NCI-H1092 treated with DMSO at 0.1 percent for 48 hours (cell line): ENCODE data around the gene SERPINB10.
"Not testable (repeated sequence)": the region's sequence is repeated elsewhere in the genome, so short reads cannot be mapped to it uniquely, and the experiment has no call there.

Experiments
- DNase-seq: peaks from one replicate; lab custom pipeline; 2025; lab: John Stamatoyannopoulos, UW

Gene SERPINB10

DNA sequence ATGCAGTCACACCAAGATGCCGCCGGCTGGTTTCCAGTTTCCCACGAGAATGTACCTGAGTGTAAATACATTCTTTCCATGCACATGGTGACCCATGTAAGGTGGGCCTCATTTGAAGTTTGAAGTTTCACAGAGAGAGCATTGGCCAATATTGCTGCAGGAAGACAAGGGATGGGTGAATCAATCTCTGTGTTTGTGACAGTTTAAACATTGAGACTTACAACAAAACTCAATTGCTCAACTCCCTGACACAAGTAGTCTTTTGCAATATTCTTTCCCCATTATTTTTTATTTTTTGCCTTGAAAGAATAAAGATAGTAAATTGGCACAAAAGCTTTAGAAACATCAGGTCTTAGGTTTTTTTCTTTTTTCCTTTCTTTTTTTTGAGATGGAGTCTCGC is 15.2 kb upstream of the SERPINB10 start:
- DNase-seq, result no peak

DNA sequence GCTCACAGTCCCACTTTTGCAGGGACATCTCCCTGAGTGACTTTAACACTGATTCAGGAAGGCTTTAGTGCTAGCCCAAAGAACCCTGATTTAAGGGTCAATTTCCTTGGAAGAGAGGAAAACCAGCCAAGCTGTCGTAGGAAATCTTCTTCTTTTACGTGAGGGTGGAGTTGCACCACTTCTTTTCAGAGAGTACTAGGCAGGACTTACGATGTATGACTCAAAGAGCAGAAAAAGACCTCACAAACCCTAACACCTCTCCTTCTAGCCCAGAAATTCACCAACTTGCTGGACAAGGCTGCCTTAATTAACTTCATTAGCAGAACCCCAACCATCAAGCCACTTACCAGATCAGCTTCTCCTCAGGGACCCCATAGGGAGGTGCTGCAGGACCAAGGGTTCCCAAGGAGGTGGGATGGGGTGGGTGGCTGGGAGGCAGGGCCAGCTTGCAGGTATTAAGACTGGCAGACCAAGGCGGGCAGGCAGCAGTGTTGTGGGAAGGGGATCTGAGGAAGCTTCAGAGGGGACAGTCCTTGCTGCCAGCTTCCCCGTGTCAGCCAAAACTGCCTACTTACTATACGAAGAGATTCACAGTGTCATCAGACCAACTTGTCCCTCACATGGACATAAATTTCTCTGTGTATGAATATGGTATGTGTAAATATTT is 13.5 kb upstream of the SERPINB10 start:
- no peak for DNase-seq

DNA sequence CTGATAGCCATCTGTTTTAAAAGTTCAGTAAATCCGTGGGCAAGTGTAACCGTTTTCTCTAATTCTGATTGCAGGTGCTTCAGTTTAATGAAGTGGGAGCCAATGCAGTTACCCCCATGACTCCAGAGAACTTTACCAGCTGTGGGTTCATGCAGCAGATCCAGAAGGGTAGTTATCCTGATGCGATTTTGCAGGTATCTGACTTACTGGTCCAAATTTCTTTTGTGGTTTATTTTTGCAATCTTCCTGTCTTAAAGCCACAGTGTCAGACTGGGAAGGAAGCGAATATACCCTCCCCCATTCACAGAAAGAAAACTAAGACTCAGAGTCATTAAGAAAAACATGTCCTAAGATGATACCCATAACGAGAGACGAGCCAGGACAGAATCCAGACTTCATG is 12.6 kb upstream of the SERPINB10 start:
- DNase-seq, result no peak

DNA sequence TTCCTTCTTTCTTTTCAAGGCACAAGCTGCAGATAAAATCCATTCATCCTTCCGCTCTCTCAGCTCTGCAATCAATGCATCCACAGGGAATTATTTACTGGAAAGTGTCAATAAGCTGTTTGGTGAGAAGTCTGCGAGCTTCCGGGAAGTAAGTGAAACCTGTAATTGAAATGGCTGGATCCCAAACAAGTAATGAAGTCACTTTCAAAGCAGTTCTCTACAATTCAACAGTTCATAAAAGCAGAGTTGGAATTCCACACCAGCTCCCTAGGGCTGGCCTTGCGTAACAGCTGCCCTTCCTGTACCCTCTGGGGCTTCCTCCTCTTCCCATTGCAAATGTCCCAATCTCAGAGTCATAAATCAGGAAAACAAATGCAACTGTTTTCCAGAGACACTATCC is 10.7 kb upstream of the SERPINB10 start:
- DNase-seq, result no peak

DNA sequence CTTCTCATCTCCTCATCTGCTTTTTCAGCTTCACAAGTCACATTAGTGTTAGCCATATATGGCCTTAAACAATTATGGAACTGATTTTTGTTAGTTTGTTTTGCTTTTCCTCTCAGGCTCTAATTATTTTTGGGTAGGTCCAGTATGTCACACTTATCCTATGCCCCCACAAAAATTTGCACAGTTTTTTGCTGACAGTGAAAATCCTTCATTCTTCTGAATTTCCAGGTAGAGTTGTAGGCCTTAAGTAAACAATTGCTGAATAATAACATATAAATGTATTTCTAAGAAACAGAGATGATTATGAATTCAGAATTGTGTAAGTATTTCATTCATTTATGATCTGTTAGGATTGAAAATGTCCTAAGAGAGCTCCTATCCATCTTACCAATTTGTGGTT is 8.6 kb upstream of the SERPINB10 start:
- no peak for DNase-seq

DNA sequence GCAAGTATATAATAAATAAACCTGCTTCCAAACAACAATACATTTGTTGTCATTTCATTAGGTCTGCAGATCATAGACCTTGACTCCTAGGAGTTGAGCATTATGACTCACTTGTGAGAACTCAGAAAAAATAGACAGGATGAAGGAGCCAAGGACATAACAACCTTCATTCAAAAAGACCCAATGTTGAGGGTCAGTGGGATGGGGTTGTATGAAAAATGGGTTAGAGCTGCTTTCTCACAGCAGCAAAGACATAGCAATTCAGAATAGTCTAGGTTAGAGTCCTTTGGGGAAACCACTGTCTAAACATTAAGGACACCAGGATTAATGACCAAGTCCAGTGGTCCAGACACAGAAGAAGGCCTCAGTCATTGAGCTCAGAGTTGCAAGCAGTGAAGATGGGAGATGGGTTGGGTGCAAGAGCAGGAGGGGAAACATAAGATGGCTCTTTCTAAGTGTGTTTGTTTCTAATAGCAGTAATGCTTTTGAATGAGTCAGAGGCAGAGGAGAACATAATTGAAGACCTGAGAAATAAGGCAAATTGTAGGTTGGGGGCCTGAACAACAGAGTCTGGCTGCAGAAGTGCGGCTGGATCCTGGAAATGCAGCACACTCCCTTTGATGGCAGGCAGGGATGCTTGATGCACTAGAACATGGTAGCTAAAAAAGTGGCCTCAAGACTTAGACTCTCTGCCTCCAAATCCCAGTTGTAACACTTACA is 3.7 kb upstream of the SERPINB10 start:
- DNase-seq, result no peak

DNA sequence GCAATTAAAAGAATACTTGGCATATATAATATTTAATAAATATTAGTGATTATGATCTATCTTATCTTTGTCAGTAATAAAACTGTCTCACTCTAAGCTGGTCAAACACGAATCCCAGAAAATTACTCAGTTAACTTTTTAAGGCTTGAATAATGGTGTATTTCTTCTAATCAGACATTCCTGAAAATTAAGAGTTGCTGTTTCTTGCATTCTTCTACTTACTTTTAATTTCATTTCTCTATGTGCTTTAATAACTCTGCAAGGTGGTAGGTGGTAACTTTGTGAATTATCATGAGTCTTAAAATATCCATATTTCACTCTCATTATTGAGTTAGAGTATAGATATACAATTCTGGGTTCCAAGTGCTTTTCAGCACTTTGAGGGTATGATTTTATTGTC is 3.1 kb upstream of the SERPINB10 start:
- no peak for DNase-seq

DNA sequence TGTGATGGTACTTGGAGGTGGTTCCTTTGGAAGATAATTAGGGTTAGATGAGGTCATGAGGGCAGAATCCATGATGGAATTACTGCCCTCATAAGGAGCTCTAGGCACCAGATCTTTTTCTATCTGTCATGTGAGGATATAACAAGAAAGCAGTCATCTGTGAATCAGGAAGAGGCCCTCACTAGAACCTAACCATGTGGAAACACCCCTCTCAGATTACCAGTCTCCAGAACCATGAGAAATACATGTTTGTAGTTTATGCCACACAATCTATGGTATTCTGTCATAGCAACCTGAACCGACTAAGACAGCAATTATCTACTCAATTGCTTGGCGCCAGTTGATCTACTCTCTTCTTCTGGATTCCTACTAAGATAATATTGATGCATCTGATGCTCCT is 2.4 kb upstream of the SERPINB10 start:
- no peak for DNase-seq

DNA sequence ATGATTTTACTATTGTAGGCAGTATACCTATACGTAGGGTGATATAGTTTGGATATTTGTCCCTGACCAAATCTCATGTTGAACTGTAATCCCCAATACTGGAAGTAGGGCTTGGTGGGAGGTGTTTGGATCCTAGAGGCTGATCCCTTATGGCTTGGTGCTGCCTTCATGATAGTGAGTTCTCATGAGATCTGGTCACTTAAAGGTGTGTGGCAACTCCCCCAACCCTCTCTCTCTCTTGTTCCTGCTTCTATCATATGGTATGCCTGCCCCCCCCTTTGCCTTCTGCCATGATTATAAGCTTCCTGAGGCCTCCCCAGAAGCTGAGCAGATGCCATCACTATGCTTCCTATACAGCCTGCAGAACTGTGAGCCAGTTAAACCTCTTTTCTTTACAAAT is 1.7 kb upstream of the SERPINB10 start:
- no peak for DNase-seq

DNA sequence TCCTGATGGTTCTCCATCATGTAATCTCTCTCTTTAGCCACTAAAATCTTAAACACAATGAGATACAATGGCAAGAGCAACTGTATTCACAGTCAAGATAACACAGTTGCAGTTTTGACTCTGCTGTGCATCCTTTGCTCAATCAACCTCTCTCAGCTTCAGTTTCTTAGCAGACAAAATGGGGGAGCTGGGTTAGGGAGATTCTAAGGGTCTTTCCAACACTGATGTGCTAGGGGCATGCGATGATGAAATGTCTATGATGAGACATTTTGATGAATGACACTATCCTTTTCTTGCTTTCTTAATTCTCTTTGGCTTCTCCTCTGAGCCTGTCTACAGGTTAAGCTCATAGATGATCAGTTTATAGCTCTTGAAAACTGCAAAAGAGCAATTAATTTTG is 1.1 kb downstream of the SERPINB10 start:
- DNase-seq, result no peak

DNA sequence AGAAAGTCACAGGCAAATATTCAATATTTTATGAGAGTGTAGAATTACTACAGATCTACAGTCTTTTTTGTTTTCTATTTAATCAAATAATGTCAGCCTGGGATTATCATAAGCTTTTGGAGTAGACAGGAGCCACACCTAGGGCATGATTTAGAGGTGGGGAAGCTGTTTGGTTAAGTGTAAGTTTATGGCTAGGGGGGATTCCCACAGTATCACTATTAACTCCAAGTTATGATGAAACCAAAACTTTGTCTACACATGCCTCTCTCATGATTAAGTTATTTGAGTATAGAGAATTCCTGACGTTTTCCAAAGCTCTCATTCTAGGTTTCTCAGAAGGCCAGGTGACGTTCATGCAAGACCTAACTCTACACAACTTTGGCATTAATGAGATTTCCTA is 2.1 kb downstream of the SERPINB10 start:
- DNase-seq, result no peak

DNA sequence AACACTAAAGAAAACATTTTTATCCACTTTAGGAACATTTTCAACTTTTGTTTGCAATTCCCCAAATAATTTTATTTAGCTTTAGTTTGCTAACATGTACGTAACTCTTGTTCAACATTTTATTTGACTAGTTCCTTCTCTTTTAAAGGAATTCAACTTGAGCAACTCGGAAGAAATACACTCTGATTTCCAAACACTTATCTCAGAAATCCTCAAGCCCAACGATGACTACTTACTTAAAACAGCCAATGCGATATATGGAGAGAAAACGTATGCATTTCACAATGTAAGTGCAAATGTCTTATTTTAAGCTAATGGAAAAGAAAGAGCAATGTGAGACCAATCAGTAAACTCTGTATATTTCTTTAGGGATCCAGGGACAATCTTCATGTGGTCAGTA is 10.1 kb downstream of the SERPINB10 start:
- DNase-seq, result no peak

DNA sequence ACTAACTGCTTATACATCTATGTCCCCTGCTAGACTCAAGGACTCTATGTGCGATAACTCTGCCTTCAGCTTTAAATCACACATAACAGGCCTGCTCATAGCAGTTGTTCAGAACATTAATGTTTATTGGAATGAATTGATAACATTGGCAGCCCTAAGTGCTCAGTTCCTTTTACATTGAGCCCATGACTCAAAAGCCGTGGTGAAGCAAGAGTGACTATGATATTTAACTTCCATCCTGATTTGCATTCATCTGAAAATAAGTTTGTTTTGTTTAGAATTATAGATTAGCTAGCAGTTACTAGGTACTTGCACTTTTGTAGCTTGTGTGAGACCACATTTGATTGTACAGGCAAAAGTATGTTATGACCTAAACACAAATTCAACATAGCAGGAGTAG is 14.3 kb downstream of the SERPINB10 start:
- DNase-seq, result no peak

DNA sequence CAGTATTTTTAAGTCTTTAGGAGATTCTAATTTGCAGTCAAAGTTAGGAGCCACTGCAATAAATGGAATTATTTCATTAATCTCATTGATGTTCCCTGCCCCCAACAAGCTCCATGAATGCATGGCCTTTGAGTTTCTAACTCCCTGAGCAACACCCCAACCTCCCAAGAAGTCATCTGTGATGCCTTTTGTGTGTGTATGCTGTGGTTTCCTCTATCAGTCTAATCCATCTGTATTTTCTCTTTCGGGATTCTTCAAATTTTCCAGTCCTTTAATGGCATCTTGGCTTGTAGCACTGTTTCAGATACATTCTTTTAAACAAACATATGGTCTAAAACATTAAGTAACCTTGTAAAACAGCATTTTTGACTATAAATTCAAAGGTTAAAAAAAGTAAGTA is 16.8 kb downstream of the SERPINB10 start:
- no peak for DNase-seq

DNA sequence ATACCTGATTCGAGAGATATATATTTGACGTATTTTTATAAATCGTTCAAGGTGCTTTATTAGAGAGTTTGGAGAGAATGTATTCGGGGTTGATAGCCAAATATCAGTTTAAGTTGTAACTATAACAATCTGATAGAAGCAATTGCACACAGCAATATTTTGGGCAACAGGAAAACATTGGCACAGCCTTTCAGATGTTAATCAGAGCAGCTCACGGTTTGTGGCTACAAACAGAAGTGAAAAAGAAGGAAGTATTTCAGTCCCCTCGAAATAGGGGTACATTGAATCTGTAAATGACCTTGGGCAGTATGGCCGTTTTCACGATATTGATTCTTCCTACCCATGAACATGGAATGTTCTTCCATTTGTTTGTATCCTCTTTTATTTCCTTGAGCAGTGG is 20.6 kb downstream of the SERPINB10 start:
- DNase-seq, result no peak

DNA sequence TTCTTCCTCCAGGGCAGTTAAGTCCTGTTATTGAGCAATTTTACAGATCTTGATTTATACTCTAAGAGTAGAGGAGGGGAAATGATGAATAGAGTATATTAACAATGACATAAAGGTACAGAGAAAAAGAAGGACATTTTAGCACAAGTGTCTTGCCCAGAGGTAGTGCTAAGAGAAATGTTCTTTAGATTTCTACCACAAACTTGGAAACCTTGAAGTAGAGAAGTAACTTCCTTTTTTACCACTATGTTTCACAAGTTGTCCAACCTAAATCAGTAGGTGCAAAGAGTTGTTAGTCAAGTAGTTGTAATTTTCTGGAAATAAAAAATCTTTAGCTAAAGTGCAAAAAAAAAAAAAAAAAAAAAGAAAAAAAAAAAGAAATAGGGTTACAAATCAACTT is 21.6 kb downstream of the SERPINB10 start:
- DNase-seq, result not testable (repeated sequence)

DNA sequence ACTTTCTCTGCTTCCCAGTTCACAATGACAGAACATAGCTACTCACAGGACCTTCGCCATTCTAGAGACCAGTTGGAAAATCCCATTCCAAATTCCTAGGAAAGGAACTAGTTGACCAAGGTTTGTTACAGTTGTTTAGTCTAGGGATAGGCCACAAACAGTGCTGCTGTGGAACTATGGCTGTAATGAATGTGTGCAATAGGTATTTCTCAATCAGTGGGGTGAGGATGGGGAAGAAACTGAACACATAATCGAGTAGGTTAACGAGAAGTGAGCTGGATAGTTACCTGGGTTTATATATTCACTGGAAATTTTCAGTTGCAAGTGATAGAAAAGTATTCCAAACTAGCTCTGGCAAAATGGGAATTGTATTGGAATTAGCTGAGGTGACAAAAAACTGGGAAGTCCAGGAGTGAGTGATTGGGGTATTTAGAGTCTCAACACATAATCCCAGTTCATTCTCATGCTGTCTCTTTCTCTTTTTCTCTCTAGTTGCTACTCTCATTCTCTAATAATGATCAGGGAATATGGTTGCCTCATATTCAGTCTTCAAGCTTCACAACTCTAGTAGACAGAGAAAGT is 23.1 kb downstream of the SERPINB10 start:
- no peak for DNase-seq

DNA sequence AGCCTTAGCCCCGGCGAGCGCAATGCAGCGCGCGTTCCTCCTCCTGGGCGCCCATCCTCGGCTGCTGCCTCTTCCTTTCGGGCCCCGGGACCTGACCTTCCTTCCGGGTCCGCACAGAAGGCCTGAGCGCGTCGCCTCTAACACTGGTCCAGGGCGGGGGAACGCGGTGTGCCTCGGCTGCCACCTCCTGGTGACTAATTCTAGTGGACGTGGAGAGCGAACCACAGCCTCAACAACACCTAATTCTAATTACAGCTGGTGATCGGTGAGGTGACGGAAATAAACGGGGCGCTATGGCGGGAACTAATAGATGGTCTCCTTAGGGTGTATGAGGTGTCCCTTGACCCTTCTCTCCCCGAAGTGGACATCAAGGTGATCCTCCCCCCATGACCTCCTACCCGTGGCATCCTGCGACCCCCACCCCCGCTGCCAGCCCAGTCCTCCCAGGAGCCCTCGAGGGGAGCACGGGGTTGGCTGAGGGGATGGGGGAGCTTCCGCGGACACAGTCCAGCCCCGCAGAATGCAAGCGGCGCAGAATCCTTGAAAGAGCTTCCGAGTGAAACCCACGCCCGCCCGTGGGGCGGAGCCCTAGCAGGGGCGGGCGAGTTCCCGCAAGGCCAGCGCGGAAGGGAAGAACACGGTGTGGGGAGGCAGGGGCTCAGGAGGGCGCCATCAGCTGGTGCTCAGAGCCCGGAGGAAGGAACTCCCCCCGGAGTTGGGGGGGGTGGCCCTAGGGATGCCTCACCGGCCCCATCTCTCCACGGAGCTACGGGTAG is 28.6 kb downstream of the SERPINB10 start:
- DNase-seq, result peak; percentile 89

DNA sequence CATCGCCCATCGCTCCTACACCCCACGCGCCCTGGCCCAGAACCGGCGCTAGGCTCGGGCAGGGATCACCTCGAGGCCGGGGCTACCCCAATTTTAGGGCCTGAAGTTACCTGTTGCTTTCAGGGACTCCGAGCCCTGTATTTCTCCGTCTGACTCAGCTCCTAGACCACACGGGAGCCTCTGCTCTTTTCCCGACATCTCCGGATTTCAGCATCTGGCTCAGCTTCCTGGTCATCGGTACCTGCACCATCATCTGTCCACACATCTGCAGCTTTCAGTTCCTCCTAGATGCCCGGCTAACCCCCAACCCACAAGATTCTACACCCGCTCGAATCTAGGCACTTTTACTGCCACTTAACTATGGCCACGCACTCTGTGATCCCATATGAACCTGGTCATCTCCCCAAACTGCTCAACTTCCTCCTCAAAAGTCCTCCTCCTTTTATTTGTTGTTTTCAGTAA is 29.2 kb downstream of the SERPINB10 start:
- no peak for DNase-seq

DNA sequence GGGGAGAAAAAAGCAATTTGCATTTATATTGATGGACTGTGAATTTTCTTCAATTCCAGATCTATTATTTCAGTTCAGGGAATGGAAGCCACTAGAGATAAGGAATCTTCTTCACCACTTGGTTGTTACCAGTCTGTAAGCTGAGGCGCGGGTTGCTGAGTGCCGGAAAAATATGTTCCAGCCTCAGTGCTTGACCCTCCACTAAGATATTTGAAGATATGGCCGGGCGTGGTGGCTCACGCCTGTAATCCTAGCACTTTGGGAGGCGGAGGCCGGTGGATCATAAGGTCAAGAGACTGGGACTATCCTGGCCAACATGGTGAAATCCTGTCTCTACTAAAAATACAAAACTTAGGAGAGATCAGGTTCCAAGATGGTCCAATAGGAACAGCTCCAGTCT is 32.2 kb downstream of the SERPINB10 start:
- DNase-seq, result no peak

DNA sequence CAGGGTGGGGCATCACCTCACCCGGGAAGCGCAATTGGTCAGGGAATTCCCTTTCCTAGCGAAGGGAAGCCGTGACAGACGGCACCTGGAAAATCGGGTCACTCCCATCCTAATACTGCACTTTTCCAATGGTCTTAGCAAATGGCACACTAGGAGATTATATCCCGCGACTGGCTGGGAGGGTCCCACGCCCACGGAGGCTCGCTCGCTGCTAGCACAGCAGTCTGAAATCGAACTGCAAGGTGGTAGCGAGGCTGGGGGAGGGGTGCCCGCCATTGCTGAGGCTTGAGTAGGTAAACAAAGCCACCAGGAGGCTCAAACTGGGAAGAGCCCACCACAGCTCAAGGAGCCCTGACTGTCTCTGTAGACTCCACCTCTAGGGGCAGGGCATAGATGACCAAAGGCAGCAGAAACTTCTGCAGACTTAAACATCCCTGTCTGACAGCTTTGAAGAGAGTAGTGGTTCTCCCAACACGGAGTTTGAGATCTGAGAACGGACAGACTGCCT is 32.8 kb downstream of the SERPINB10 start:
- not testable (repeated sequence) for DNase-seq

DNA sequence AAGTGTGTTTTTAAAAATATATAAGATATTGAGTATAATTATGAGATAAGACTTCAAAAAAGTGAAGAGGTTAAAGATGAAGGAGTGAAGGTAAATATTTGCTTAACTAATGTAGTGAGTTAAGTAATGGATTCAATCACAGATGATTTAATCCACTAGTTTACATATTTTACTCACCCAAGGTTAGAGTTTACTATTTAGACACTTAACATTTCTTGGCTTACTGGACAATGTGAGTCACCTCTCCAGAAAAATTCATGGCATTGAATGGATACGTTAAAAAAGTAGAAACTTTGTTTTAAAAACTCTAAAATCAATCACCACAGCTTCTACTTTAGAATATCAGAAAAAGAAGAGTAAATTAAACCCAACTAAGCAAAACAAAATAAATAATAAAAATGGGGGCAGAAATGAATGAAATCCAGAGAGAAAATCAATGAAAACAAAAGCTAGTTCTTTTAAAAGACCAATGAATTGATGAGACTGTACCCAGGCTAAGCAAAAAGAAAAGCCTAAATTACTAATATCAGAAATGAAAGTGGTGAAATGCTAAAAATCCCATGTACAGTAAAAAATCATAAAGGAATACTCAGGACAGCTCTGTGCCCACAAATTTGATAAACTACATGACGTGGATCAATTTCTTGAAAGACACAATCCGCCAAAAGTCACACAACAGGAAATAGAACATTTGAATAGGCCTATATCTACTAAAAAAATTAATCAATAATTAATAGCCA is 39.5 kb downstream of the SERPINB10 start:
- DNase-seq, result no peak
